ENCODE results near the gene VGLL4. TPM values are rescaled to one million over a fixed set of nuclear protein-coding genes. Genes with fewer than 3 reads are reported as not detected.
"Not testable (repeated sequence)": the region's sequence is repeated elsewhere in the genome, so short reads cannot be mapped to it uniquely, and the experiment has no call there.

The VGLL4 gene
- total RNA-seq, 1 experiment from 2014 or later: 65.8 TPM

DNA sequence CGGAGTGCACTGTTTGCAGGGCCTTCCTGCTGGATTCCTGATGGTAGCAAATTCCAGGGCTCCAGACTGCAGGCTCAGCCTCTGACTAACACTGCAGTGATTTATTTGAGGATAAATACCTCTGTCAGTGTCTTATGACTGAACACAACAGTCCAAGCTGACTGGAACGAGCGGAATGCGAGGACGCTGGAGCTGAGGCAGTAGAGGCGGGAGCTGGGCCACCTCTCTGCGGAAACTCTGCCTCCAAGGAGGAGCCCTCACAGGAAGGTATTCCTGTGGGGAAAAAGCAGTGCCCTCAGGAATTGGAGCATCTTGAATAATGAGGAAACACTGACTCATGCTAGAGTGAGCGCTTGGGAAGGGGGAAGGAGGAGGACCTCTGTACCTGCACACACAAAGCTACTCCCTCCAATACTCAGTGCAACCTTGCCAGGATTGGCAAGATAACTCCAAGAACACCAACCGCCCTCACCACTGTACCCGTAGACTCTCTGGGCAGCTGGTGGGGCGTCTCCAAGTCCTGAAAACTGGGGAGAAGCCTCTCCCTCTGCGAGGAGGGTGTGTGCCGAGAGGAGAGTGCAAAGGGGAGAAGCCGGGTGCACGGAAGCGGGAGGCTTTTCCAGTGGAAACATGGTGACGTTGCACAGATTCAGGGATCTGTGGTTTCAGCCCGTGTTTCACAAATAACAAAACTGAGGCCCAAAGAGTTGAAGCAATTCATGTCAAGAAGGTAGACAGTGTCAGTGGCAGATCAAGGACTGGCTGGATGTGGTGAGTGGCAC lies 43.0 kb downstream of the VGLL4 start:
- in situ Hi-C loops (cut with HindIII; ENCODE audit: low pct_unique_long_range_greater_than_20kb, low sequenced_read_pairs): no loop called here
- peak; percentile 94 for DNase-seq (ENCODE audit: low read depth)

DNA sequence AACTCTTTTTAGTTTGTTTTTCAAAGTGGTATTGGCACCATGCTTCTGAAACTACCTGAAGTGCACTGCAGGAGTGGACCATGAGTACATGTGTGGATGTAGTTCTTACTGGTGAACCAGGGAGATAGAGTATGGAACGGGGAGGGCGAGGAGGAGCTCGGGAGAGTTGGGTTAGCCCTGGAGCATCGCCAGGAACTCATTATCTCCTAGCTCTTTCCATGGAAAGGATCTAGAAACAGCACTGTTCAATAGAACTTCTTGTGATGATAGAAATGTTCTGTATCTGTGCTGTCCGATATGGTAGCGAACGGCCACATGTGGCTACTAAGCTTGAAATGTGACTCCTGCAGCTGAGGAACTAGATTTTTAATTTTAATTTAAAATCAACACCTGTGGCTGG lies 47.3 kb downstream of the VGLL4 start:
- DNase-seq (ENCODE audit: low read depth): no peak
- in situ Hi-C loops (cut with HindIII; ENCODE audit: low pct_unique_long_range_greater_than_20kb, low sequenced_read_pairs): no loop called here

DNA sequence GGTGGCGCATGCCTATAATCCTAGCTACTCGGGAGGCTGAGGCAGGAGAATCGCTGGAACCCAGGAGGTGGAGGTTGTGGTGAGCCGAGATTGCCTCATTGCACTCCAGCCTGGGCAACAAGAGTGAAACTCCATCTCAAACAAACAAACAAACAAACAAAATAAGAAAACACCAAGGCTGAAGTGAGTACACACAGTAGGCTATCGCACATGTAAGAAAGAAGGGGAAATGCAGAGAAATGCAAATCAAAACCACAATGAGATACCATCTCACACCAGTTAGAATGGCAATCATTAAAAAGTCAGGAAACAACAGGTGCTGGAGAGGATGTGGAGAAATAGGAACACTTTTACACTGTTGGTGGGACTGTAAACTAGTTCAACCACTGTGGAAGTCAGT lies 48.7 kb downstream of the VGLL4 start:
- in situ Hi-C loops (cut with HindIII; ENCODE audit: low pct_unique_long_range_greater_than_20kb, low sequenced_read_pairs); DNase-seq (ENCODE audit: low read depth): not testable (repeated sequence)

DNA sequence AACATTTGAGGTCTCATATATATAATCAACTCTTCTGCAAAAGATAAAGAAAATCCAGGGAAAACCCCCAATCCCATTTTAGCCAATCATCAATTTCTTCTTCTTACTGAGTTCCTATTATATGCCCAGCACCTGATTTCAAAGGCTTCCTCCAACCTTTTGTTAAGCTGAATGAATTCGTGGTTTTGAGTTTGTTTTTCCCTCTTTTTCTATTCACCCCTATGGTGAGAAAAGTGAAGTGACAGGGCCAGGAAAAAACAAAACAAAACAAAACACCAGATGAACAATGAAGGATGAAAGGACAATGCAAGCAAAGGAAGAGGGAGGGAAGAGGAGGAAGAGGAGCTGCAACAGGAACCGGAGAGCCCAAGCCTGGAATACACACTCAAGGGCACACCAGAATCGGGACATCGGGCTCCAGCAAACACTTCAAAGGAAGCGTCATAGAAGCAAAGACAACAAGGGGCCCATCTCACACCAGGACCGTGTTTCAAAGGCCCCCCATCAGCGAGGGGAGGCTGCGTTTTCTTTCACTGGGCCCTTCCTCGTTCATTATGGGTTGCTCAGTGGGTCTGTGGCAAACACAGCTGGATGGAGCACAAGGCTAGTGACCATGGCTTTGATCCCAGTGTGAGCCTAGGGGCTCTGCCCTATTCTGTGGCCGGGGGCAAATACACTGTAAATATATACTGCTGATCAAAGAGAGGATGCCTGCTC lies 50.2 kb downstream of the VGLL4 start:
- DNase-seq (ENCODE audit: low read depth): no peak
- in situ Hi-C loops (cut with HindIII; ENCODE audit: low pct_unique_long_range_greater_than_20kb, low sequenced_read_pairs): no loop called here

DNA sequence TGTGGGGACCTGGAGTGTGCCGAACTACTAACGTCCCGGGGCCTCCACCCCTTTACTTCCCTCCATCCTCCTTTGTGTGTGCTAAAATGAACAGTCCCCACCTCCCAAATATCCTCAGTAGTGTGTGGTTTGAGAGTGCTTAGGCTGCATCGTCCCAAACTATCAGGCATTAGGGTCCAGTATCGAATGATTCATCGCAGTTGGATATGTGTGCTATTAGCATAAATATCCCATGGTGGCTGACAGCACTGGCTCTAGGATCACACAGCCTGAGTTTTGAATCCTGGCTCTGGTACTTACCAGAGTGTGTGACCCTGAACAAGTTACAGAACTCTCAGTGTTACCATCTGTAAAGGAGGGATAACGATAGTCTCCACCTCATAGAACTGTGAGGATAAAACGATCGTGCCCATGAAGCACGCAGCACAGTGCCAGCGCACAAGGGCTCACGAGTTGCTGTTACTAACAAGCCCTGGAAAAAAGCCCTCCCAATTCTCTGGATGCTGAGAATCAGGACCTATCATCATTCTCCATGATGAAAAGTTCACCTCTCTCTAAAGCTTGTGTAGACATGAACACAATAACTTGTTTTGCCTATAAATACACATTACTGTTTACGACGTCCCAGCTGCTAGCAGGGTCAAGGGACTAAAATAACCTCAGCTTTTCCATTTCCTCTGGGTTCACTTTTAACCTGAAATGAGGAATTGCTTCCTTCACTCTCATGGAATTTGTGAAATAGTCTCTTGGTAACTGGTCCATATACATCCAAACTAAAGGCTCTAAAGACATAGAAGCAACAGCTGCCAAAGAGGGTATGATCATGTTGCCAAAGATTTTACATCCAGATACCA lies 51.0 kb downstream of the VGLL4 start:
- in situ Hi-C loops (cut with HindIII; ENCODE audit: low pct_unique_long_range_greater_than_20kb, low sequenced_read_pairs): no loop called here
- DNase-seq (ENCODE audit: low read depth): no peak

DNA sequence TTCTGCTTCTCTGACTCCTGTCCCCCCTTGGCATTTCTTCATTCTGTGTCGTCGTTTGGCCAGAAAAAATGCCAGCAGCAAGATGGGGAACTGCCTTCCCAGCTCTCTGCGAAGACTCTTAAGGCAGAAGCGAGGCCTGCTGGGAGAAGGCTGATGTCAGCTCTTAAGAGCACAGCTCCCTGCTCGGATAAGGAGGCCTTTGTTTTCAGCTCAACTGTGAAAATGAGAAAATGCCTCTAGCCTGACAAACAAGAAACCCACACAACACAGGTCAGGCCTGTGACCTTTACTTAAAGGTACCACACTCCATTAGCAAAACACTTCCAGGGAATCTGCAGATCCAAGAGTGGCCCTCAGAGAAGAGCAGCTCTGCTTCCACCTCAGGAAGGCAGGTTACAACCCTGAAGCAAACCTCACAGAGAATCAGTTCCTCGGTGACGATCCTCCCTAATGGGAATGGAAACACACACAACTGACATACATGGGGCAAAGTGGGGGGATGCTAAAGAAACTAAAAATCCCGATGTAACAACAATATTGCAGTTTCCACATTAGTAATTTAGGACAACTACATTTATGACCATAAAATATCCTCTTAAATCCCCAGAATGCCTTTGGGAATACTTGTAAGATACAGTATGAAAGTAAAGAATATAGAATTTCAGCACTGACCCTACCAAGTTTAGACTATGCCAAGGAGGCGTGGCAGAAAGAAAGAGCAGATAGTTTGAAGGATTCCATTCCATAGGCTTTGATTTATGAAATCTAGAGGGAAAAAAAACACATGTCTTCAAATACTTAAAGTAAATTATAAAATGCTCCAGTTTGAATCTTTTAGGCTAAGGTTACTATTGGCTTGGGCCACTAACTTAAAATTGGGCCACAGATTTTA lies 52.1 kb downstream of the VGLL4 start:
- in situ Hi-C loops (cut with HindIII; ENCODE audit: low pct_unique_long_range_greater_than_20kb, low sequenced_read_pairs): no loop called here
- peak; percentile 72 for DNase-seq (ENCODE audit: low read depth)

DNA sequence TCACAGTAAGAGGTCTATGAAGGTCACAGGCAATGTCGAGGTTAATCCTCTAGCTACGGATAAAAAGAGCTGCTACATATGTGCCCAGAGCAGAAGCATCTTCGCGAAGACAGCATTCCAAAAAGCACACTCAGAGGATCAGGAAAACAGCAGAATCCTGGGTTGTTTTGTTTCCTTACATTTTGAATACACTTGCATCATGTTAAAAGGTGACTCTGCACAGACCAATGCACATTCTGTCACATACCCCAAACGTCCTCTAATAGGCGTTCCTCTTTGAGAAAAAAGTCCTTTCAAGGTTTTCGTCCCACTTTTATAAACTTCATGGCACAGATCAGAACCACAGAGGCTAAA lies 52.7 kb downstream of the VGLL4 start:
- in situ Hi-C loops (cut with HindIII; ENCODE audit: low pct_unique_long_range_greater_than_20kb, low sequenced_read_pairs): no loop called here
- DNase-seq (ENCODE audit: low read depth): no peak

DNA sequence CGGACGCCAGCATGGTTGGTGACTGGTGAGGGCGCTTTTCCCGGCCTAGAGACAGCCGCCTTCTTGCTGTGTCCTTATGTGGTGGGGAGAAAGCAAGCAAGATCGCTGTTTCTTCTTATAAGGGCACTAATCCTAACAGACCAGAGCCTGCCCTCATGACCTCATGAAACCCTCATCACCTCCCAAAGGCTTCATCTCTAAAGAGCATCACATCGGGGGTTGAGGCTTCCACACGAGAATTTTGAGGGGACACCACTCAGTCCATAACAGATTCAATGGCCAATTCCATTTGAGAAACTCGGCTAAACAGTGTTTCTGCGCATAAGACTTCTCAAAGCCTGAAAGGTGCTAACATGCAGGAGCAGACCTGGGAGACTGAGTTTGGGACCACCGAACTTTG lies 54.0 kb downstream of the VGLL4 start:
- in situ Hi-C loops (cut with HindIII; ENCODE audit: low pct_unique_long_range_greater_than_20kb, low sequenced_read_pairs): no loop called here
- DNase-seq (ENCODE audit: low read depth): no peak

DNA sequence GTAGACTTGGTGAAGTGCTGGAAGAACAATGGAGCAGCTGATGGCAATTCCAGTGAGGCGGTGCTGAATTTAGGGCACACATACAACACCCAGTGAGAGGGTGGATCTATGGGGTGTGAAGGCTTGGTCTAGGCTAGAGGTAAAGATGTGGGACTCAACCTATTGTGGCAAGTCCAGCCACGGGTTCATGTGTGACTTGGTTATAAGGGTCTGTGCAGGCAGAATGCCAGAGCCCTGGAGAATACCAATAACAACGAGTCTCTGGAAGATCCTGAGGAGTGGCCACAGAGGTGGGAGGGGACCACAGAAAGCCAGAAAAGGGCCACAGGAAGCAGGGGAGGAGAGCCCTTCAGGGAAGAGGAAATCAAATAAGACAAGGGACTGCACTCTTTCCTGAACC lies 55.0 kb downstream of the VGLL4 start:
- no peak for DNase-seq (ENCODE audit: low read depth)
- in situ Hi-C loops (cut with HindIII; ENCODE audit: low pct_unique_long_range_greater_than_20kb, low sequenced_read_pairs): no loop called here

DNA sequence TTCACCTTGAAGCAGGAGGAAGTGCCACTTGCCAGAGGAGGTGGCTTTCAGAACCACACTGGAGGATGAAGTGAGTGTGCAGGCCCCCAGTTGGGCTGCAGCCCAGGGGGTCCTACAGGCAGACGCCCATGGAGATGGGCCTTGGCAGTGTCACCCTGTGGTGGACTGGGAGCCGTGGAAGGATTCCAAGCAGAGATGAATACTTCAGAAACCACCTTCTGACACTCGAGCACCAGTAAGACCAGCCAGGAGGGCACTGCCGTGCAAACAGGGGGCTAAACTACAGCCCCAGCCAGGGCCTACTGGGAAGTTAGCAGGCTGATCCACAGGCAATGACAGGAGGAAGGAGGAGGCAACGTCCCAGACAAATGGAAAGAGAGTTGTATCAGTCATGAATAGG lies 55.4 kb downstream of the VGLL4 start:
- DNase-seq (ENCODE audit: low read depth): no peak
- in situ Hi-C loops (cut with HindIII; ENCODE audit: low pct_unique_long_range_greater_than_20kb, low sequenced_read_pairs): no loop called here

DNA sequence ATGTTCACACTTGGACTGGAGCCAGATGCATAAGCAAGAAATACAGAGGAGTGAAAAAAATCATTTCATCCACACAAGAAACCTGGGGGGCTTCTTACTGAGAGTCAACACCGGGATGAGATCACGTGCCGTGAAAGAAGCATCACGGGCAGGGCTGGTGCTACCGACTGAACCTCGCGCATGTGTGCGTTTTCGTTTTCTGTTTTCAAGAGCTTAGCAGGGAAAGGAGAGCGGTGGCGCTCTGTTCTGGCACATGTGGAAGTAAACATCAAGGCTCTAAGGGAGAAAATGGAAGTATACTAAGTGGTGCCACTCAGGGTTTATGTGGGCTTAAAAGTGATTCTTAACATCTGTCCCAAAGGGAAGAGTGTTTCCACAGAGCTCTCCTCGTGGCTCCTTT lies 55.9 kb downstream of the VGLL4 start:
- DNase-seq (ENCODE audit: low read depth): no peak
- in situ Hi-C loops (cut with HindIII; ENCODE audit: low pct_unique_long_range_greater_than_20kb, low sequenced_read_pairs): no loop called here

DNA sequence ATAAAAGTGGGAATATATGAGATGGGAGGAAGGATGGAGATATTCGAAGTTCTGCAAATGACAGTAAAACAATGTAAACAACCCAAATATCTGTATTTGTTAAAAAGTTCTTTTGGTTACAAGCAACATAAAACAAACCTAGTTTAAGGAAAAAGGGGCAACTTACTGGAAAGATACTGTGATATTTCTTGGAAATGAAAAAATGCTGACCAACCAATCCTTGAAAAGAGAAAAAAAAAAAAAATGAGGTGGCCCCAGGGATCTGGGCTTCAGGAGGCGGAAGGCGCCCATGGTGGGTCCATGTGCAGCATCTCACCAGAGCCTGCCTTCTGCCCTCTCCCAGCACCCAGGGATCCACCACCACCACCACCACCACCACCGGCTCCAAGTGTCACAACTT lies 59.1 kb downstream of the VGLL4 start:
- in situ Hi-C loops (cut with HindIII; ENCODE audit: low pct_unique_long_range_greater_than_20kb, low sequenced_read_pairs): no loop called here
- no peak for DNase-seq (ENCODE audit: low read depth)

DNA sequence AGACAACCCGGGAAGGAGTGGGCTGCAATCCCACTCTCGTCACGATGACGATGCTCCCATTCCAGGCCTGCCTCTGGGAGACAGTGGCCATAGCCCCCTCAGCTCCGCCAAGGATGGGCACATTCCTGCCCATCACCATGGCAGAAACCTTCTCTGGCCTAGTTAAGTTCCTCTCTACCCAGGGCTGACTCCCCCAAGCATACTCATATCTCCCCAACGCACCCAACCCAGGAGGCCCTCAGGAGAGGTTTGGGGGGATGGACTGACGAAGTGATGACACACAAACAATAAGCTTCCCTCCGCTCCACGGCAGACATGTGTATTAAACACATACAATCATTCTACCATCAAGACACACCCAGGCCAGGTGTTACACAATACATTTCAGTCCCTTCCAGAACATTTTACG lies 60.1 kb downstream of the VGLL4 start:
- in situ Hi-C loops (cut with HindIII; ENCODE audit: low pct_unique_long_range_greater_than_20kb, low sequenced_read_pairs): no loop called here
- DNase-seq (ENCODE audit: low read depth): no peak

DNA sequence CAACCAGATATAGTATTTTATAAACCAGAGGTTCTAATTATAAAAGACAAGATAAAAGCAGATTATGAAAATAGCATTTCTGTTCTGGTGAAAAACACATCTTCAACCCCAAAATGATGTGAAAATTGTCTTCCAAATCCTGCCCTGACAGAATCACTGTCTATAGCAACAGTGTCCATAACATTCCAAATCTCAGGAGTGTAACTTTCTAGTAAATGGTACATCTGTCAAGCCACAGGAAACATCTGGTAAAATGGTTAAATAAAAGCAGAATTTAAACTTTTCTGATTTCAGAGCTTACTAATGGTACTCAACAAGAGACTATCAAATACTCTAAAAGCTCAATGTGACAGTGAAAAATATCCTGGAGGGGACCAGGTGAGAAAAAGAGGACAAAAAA lies 60.5 kb downstream of the VGLL4 start:
- DNase-seq (ENCODE audit: low read depth): no peak
- in situ Hi-C loops (cut with HindIII; ENCODE audit: low pct_unique_long_range_greater_than_20kb, low sequenced_read_pairs): no loop called here

DNA sequence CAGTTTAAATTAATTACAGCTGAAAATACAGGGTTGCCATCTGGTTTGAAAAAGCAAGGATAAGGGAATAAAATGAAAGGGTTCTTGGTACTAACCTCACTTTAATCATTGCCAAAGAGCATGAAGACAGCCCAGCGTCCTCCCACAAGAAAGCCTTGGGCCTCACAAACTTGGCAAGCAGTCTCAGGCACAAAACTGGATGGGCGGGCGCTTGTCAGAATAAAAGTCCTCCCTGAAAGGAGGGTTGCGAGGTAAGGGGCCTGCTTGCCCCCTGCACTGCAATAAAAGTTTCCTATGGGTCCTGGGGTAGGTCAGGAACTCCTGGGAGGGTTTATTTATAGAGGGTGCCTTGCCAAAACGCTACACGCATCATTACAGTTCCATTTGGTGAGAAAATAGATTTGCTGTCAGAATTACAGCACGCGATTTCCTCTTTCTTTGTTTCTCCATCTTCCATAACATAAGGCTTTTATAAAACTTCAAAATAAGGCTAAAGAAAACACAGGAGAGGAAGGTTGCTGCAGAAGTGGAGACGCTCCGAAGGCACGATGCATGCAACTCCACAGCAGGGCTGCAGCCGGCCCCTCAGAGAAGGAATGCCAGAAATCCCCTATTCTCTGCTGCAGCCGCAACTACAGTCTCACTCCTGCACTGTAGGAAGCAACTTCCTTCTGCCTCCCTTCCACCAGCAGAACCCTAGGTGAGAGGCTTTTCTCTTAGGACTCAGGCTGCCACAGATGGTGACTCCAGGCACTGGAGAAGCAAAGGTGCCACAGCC lies 61.3 kb downstream of the VGLL4 start:
- in situ Hi-C loops (cut with HindIII; ENCODE audit: low pct_unique_long_range_greater_than_20kb, low sequenced_read_pairs): no loop called here
- DNase-seq (ENCODE audit: low read depth): peak; percentile 72

DNA sequence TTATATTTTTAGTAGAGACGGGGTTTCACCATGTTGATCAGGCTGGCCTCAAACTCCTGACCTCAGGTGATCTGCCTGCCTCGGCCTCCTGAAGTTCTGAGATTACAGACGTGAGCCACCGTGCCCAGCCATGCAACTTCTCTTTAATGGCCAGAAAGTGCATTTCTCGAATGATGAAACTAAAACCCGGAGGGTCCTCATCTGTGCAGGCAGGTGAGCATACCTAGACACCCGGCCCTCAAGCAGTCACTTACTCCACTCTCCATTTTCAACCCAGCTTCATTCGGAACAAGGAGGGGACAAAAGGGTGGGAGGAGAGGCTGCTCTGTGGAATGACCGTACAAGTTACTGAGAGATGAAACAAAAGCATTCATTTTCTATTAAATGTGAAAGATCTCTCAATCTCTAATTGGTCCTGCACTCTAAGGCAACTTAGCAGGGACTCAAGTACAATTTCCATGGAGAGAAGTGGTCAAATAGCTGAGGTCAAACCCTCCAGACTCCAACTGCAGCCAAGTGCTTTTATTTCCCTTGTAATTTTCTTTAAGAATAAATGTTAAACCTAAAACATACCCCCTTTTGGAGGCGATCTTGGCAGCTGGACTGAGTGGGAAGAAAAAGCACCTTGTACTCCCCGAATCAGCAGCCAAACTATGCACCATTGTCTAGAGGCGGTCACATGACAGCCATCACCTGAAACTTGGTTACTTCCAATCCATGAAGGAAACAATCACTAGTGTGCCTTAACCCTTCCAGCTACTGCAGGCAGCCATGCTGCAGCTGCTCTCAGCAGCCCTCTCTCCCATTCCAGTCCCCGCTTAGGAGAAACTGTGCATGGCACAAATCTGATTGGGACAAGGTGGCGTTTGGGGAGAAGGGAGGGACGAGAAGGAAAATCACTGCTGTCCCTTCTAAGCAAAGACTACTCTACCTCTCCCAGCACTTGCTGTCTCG lies 62.2 kb downstream of the VGLL4 start:
- in situ Hi-C loops (cut with HindIII; ENCODE audit: low pct_unique_long_range_greater_than_20kb, low sequenced_read_pairs): no loop called here
- DNase-seq (ENCODE audit: low read depth): no peak

DNA sequence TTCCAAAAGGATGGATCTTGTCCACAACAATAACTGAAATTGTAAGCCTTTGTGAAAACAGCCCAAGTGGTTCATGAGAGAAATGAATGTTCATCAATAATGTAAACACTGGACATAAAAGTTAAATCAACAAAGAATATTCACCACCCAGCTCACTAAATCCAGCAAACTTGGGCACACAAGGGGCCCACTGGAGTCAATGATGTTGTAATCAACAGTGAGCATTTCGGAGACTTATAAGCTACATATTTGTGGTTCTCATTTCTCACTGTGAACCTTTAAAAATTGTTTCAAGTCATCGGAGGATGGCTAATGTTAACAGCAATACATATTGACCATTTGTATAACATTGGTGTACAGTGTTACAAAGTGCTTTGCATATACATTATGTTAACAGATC lies 63.1 kb downstream of the VGLL4 start:
- DNase-seq (ENCODE audit: low read depth): no peak
- in situ Hi-C loops (cut with HindIII; ENCODE audit: low pct_unique_long_range_greater_than_20kb, low sequenced_read_pairs): no loop called here
